Measurements from ENCODE around the gene RNF113B. TPM values are rescaled to one million over a fixed set of nuclear protein-coding genes. Genes with fewer than 3 reads are reported as not detected.

Gene RNF113B
- total and polyA plus RNA-seq, 2 of the 13 experiments (the other 11 are each of a cell fraction or from before 2014, with no cell fraction given), result not detected

- no peak for TF ChIP-seq DR1 (CRISPR knock-in tag; IDR thresholded peaks at IDR 0.05)
- 0 out of 2 replicates have a peak, but pooled peaks have one; percentile 35 for TF ChIP-seq MXD4 (CRISPR knock-in tag; IDR thresholded peaks at IDR 0.05)
- no peak for TF ChIP-seq MBNL3 (CRISPR knock-in tag; conservative IDR thresholded peaks at IDR 0.05)
- TF ChIP-seq YEATS2 (CRISPR knock-in tag; IDR thresholded peaks at IDR 0.05; ENCODE audit: borderline replicate concordance), result peak; percentile 48; the same call in 1 of the 2 replicates
- no peak for TF ChIP-seq CBX2 (IDR thresholded peaks at IDR 0.05; ENCODE audit: low read depth, low read length)
- TF ChIP-seq CBX2 (CRISPR knock-in tag; IDR thresholded peaks at IDR 0.05; ENCODE audit: low read depth), result no peak
- no peak for TF ChIP-seq RFXAP (CRISPR knock-in tag; IDR thresholded peaks at IDR 0.05; ENCODE audit: borderline replicate concordance)
- no peak; the same call in 1 of the 2 replicates for TF ChIP-seq ZNF264 (CRISPR knock-in tag; IDR thresholded peaks at IDR 0.05)
- peak; percentile 59; the same call in 1 of the 2 replicates for TF ChIP-seq TFE3 (CRISPR knock-in tag; IDR thresholded peaks at IDR 0.05)
- no peak for TF ChIP-seq ZNF569 (CRISPR knock-in tag; IDR thresholded peaks at IDR 0.05; ENCODE audit: borderline replicate concordance)
- TF ChIP-seq ATAD3A (CRISPR knock-in tag; IDR thresholded peaks at IDR 0.05), result no peak
- peak; percentile 17; the same call in 1 of the 2 replicates for TF ChIP-seq LCORL (IDR thresholded peaks at IDR 0.05)
- peak; percentile 87 for TF ChIP-seq LCORL (CRISPR knock-in tag; IDR thresholded peaks at IDR 0.05)
- no peak for TF ChIP-seq RFX5 (IDR thresholded peaks at IDR 0.05; ENCODE audit: low read depth, low read length)
- no peak for TF ChIP-seq GMEB2 (CRISPR knock-in tag; IDR thresholded peaks at IDR 0.05; ENCODE audit: low read depth)
- no peak for TF ChIP-seq SP5 (CRISPR knock-in tag; IDR thresholded peaks at IDR 0.05; ENCODE audit: borderline replicate concordance, low read depth)
- TF ChIP-seq HMG20A (CRISPR knock-in tag; IDR thresholded peaks at IDR 0.05; ENCODE audit: borderline replicate concordance), result peak; percentile 95; the same call in 1 of the 2 replicates
- TF ChIP-seq THAP11 (CRISPR knock-in tag; IDR thresholded peaks at IDR 0.05), result peak; percentile 54
- TF ChIP-seq CREM (IDR thresholded peaks at IDR 0.05), result peak; percentile 76
- TF ChIP-seq CREM (CRISPR knock-in tag; IDR thresholded peaks at IDR 0.05), result no peak
- no peak for TF ChIP-seq ZNF652 (CRISPR knock-in tag; IDR thresholded peaks at IDR 0.05; ENCODE audit: borderline replicate concordance, low read depth)
- TF ChIP-seq PHB2 (IDR thresholded peaks at IDR 0.05; ENCODE audit: partially characterized antibody), result no peak
- no peak for TF ChIP-seq MAFK (conservative IDR thresholded peaks at IDR 0.05 in 1 of 2, IDR thresholded peaks at IDR 0.05 in 1 of 2; ENCODE audit: low read length in 2 of 2)
- peak; percentile 90 for TF ChIP-seq NFKBIZ (CRISPR knock-in tag; IDR thresholded peaks at IDR 0.05)
- TF ChIP-seq ZNF572 (CRISPR knock-in tag; IDR thresholded peaks at IDR 0.05), result no peak
These were observed 3.5 kb downstream of the RNF113B start (continued) for GRCh38 chr13:98173431-98174152.
